Activated T-cell treated with anti-CD3 and anti-CD28 coated beads for 48 hours (primary cell): ENCODE measurements around the gene SENP1.

Source experiments
- DNase-seq: peaks from one replicate; pipeline ENCODE4 v3.0.0-alpha.2; 2020; ENCODE audit warnings: low read depth

Gene SENP1

DNA sequence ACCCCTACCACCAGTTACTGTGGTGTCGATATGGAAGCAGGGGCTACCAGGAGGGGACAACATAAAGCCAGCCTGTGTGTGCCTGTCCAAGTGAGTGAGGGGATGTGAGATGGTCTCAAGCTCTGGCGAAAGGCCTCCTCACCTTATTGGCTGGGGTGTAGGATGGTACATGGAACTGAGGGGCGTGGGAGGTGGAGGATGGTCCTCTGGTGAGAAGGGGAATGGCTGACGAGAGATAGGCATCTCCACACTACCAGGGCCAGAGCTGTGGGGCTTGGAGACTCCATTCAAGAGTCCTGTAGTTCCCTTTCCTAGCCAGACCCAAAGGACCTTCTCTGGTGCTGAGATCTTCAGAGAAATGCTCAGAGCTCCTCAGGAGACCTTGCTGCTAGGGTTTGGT, 69.1 kb downstream of the SENP1 start:
- no peak for DNase-seq

DNA sequence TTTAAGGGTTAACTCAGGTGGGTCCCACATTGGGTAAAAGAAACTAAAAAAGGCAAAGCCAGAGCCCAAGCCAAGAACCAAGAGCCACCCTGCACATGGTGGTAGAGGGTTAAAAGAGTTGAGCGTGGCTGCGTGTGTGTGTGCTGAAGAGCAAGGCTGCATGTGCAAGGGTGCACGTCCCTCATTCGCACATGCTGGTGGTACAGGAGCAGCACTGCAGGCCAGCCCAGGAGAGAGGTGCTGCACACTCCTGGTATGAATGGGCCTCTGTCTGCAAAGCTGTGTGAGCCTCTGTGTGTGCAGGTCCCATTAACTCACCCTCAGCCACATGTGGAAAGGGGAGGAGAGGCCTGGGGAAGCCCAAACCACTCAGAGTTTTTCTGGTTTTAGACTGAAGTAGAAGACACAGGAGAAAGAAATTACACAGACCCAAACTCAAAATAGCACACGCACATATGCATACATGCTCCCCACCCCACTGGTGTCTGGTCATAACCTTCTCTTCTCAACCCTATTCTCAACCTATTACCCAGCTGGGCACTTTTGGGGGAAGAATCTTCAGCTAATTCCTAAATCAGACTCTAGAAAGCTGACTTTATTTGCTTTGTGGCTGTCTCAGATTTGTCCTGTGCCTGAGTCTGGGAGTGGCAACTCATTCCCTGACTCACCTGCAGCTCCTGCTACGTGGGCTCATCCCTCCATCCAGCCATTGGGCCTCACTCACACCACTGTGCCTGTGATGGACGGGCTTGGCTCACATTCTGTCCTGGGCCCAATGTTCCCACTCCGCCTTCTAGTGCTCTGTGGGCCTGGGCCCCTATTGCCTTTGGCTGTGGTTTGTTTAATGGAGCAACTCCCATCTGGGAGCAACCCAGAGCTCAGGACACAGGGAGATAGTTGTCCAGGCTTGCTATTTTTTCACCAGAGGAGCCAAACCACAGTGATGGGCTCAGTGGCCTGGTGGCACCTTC, 70.8 kb downstream of the SENP1 start:
- DNase-seq: no peak

- DNase-seq: no peak
These were observed 72.4 kb downstream of the SENP1 start for GRCh38 chr12:48033451-48033850.

GRCh38 chr12:48032597-48032996, 73.3 kb downstream of the SENP1 start:
- no peak for DNase-seq

- DNase-seq: no peak
These were observed 74.5 kb downstream of the SENP1 start for GRCh38 chr12:48031135-48031960.

DNA sequence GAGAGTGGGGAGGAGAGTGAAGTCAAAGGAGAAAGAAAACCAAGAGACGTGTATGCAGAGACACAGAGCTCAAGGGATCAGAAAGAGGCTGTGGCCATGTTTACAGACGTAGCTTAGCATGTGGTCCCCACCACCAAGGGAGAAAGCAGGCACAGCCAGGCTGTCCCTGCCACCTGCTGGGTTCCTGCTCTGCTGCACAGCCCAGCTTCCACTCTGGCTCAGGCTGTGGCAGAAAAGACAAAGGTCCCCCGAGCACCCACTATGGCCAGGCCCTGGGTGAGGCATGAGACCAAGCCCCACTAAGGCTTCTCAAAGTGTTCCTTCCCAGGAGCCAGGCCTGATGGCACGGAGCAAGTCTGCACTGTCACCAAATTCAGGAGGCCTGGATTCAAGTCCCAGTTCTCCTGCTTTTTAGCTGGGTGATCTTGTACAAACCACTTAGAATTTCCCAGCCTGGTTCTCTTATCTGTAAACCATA, 75.7 kb downstream of the SENP1 start:
- no peak for DNase-seq

GRCh38 chr12:48029491-48030172, 76.2 kb downstream of the SENP1 start:
- no peak for DNase-seq

DNA sequence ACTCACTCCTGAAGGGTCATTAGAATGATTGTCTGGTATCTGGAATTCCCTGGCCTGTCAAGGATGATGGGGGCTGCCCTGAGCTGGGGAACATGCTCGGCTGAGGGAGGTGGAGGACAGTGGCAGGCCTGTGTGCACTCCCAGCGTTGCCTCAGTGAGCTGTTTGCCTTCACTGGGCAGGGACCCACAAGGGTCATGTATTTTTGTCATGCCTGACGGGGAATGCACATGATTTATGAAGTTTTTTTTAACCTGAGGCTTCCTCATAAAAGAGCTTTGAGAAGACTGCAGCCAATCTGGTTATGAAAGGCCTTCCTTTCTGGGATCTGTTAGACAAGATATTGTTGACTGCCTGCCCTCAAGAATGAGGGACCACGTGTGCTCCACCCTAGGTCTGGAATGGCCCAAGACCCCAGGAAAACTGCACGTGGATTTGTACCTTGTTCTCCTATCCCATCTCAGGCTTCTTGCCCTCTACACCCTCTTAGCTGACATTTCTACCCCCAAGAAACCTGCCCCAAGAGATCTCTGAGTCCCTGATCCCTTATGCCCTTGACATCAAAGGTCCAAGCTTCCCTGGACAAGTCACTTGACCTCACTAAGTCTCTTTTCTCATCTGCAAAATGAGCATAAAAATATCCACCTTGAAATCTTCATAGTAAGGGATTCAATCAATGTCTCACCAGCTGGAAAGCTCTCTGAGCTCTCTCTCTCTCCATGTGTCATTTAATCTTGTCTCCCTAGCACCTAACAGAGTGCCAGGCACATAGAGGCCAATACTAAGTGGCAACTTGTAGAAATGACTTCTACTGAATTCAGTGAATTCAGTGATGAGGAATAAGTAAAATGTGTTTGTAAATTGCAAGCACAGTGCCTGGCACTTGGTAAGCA, 77.1 kb downstream of the SENP1 start:
- no peak for DNase-seq

DNA sequence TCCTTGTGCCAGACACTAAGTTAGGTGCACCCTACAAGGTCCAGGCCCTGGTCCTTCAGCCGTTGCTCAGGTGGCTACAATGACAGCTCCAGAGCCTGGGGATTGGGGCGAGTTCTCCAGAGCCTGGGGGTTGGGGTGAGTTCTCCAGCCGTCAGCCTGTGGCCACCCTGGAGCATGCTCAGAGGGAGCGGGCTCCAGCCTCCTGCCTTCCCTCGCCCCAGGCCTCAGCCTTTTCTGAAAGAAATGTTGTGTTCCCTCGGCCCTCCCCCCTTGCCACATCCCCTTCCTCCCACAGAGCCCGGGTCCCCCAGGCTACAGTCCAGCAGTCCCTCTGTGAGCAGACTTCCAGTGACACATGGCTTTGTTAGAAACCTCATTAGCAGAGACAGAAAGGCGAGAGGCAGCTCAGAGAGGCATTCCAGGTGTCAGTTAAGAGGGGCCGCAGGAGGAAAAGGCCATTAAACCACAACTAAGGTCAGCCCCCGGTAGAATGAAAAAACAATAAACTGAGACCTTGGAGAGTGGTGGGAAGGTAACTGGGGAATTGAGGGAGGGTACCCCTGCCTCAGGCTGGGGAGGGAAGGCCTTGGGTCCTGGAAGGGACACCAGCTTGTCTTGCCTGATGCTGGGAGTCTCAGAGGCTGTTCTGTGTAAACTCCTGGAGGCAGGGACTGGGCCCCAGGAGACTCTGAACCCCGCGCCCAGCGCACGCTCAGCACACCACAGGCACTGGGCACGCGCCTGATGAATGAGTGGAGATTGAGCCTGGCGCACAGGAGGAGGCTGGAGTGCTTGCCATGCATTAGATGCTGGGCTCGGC, 78.5 kb downstream of the SENP1 start:
- DNase-seq: no peak

DNA sequence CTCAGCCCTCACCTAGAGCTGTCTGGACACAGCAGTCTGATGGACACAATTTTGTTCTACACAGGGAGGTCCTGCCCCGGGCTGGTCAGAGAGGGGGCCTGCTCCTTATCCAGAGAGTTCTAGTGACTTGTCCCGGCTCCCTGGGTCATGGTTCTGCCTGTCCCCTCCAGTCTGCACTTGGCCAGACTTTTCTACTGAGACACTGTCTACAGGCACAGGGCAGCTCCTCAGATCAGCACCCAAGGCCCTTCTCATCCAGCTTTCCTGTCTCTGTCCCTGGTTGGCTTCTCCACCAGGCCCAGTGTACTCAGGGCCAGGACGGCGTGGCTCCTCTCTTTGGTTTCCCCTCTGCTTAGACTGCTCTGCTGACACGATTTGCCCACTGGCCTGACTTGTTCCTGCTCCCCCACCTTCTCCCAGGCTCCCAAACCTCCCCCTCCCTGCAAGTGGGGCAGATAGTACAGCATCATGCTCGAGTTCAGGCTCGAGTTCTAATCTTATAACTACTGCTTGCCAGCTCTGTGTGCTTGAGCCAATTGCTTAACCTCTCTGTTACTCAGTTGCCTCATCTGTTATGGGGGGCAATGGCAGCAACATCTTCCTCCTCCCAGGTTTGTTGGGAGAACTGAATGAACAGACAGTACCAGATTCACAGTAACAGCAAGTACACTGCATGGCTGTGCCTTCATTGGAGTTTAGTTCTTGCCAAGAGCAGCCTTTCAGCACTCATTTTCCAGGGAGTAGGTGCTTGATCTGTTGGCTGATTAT, 79.6 kb downstream of the SENP1 start:
- DNase-seq: no peak

DNA sequence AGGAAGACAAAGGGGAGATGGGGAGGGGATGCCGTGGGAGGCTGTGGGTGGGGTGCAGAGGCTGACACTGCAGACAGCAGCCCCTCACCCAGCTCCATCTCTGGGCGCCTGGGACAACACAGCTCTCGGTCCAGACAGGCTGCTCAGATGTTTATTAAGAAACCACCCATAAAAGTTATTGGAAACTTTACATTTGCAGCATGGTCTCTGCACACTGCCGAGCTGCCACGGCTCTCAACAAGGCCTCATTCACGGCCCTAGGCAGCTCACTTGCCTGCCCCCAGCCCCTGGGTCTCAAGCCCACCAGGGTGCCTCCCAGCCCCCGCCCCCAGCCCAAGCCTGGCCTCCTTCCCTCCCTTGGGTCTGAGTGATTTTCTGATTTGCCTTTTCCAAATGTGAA, 80.6 kb downstream of the SENP1 start:
- no peak for DNase-seq

GRCh38 chr12:48024735-48025134, 81.1 kb downstream of the SENP1 start:
- DNase-seq: no peak

- no peak for DNase-seq
These were observed 82.5 kb downstream of the SENP1 start for GRCh38 chr12:48023386-48023785.

DNA sequence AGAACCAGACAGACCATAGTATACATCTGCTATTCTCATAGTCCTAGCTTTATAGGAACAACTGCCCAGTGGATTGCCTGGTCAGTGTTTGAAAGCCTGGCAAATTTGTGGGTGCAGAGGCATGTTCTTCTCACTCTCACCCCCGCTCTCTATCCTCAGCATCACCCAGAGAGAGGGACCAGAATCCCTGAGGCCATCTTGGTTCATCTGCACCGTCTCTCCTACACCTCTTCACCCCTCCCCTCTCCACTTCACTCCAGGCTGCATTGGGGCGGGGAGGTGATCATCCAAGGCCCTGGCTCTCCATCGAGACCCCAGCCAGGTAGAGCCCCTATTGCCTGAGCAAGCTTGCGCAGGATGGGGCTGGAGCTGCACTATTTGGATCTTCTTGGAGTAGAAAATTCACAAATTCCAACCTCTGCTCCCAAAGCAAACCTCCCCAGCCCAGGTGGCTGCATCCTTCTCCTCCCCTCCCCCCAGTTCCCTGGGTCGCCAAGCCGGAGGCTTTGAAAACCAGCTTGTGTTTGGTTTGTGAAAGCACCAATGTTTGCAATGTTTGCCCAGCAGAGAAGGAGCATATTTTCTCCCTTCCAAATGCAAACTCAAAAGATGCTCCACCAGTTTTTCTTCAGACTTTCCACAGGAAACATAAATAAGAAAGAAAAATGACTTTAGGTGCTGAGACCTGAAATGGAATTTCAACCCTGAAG, 83.0 kb downstream of the SENP1 start:
- no peak for DNase-seq

GRCh38 chr12:48022180-48022521, 83.7 kb downstream of the SENP1 start:
- DNase-seq: no peak

DNA sequence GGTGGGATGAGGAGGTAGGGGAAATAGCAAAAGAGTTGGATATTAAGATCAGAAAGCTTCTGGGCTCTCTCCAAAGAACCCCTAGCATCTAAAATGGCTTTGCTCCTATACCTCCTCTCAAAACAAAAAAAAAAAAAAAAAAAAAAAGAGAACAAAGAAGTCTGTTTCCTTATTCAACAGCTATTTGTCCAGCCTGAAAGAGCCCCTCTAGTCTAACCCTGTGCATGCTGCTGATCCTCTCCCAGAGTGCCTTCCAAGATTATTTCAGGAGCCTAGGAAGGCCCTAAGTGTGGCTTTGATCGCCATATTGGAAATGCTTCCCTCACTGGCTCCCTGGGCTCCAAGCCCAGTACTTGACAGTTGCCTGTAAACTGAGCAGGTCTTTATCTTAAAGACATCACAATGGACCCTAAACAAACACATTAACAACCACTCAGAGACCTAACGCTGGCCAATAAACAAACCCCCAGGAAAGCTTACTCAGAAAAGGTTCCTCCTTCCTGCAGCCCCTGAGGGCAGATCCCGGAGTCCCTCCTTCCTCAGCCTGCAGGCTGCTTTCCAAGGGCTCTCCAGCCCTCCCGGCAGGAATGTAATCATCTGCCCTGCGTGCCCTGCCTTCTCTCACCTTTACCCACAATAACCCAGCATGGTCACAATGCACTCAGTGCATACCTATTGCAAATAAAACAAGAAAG, 84.2 kb downstream of the SENP1 start:
- no peak for DNase-seq

DNA sequence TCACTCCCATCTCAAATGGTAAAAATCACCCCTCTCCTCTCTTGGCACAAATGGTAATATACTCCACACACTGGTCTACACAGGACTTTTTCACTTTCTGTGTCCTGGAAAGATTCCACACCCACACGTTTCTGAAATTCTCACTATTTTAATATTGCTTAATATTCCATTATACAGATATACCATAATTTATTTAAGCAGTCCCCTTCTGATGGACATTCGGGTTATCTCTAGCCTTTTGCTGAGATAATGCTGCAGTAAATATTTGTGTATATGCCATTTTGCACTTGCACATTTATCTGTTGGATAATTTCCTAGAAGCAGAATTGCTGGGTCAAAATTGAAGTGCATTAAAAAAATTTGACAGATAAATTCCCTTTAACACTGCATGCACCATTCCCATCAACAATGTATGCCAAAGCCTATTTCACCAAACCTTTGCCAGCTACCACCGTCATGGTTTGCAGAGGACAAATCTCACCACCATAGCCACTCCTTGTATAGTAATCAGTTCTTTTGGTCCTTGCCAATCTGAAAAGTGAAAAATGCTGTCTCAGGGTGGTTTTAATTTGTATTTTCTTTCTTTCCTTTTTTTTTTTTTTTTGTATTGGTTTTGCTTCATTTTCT, 86.1 kb downstream of the SENP1 start:
- no peak for DNase-seq

DNA sequence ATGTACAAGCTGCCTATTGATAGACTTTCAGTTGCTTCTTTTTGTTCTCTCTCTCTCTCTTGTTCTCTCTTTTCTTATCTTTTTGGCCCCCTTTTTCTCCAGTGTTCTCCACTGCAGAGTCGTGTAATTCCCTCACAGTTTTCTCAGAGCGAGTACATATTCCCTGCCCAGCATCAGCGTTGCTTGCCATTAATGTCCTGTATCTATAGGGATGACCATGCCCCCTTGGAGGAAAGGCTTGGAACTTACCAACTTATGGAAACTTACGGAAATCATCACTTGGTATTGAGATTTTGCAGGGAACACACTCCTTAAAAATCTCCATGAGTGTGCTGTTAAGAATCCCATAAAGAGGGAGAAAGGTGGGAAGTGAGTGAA, 87.3 kb downstream of the SENP1 start:
- no peak for DNase-seq
